Smooth muscle cell (in vitro differentiated cells): ENCODE measurements around the gene FIS1. TPM values are rescaled to one million over a fixed set of nuclear protein-coding genes. Genes with fewer than 3 reads are reported as not detected.

Experiments
- DNase-seq: peaks from one replicate; lab custom pipeline; 2025; ENCODE audit not compliant: unreplicated experiment; lab: John Stamatoyannopoulos, UW
- H2AFZ ChIP-seq: fragments of 200-600 bp; sonication (generic); 2 replicates; pipeline ENCODE4 v1.6.0; 2016; ENCODE audit warnings: antibody characterized with exemption, low read depth, mild to moderate bottlenecking
- H3F3A ChIP-seq: fragments of 200-600 bp; sonication (generic); 2 replicates; pipeline ENCODE4 v1.6.0; 2017; ENCODE audit warnings: antibody characterized with exemption, low read depth
- H3K27ac ChIP-seq: fragments of 200-600 bp; sonication (generic); 2 replicates; pipeline ENCODE4 v1.5.1; 2016; ENCODE audit warnings: low read depth, mild to moderate bottlenecking
- H3K27me3 ChIP-seq: fragments of 200-600 bp; sonication (generic); 2 replicates; pipeline ENCODE4 v1.6.1; 2016; ENCODE audit warnings: low read depth, mild to moderate bottlenecking
- H3K36me3 ChIP-seq: fragments of 200-600 bp; sonication (generic); 2 replicates; pipeline ENCODE4 v1.5.1; 2016; ENCODE audit warnings: low read depth
- H3K4me1 ChIP-seq: fragments of 200-600 bp; sonication (generic); 2 replicates; pipeline ENCODE4 v1.5.1; 2016; ENCODE audit warnings: low read depth
- H3K4me2 ChIP-seq: fragments of 200-600 bp; sonication (generic); 2 replicates; pipeline ENCODE4 v1.6.0; 2016; ENCODE audit warnings: mild to moderate bottlenecking
- H3K4me3 ChIP-seq: fragments of 200-600 bp; sonication (generic); 2 replicates; pipeline ENCODE4 v1.5.1; 2016; ENCODE audit warnings: mild to moderate bottlenecking
- H3K79me2 ChIP-seq: fragments of 200-600 bp; sonication (generic); 2 replicates; pipeline ENCODE4 v1.6.0; 2016; ENCODE audit warnings: low read depth, mild to moderate bottlenecking
- H3K9ac ChIP-seq: fragments of 200-600 bp; sonication (generic); 2 replicates; pipeline ENCODE4 v1.6.0; 2016; ENCODE audit warnings: low read depth
- H3K9me3 ChIP-seq: fragments of 200-600 bp; sonication (generic); replicated peaks from 2 replicates; pipeline ENCODE4 v1.5.1; 2016; ENCODE audit warnings: low read depth
- H4K20me1 ChIP-seq: fragments of 200-600 bp; sonication (generic); 2 replicates; pipeline ENCODE4 v1.6.0; 2016; ENCODE audit warnings: low read depth
- WGBS: methylation state at CpG from one replicate; pipeline ENCODE4 v1.1.7; 2016; ENCODE audit warnings: low lambda C conversion rate; 5-methylcytosine and 5-hydroxymethylcytosine counted together
- polyA plus RNA-seq: library from polyadenylated mRNA; unstranded; fragments of >200 nt; fragmentation: Nextera tagmentation; extraction: Ambion mirVana; gene quantifications from 2 replicates; pipeline ENCODE4 v1.2.1, GENCODE V29; 2016
- total RNA-seq: library from RNA; depleted of rRNA; stranded (reverse); fragments of >200 nt; gene quantifications from 2 replicates; pipeline ENCODE4 v1.2.3, GENCODE V29; 2014
- TF ChIP-seq, protein P1 (sequence below): fragments of 200-600 bp; sonication (generic); IDR thresholded peaks from 2 replicates; pipeline ENCODE4 v1.5.1; 2017; ENCODE audit warnings: borderline replicate concordance, mild to moderate bottlenecking, antibody characterized with exemption; ENCODE audit not compliant: insufficient read depth, poor library complexity, severe bottlenecking

The FIS1 gene
- total and polyA plus RNA-seq, 2 experiments from 2014 or later, result 97.7 to 174 TPM

DNA sequence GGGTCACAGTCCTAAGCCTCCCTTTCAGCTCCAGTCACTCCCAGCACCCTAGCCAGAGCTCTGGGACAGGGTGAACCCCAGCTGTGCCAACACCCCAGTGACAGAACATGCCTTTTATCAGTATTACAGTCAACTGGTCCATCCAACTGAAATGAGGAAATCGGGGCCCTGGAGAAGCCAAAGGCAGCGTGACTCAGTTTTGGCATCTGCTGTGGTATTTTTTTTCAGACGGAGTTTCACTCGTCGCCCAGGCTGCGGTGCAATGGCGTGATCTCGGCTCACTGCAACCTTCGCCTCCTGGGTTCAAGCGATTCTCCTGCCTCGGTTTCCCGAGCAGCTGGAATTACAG, 3.9 kb downstream of the FIS1 start:
- Histone ChIP-seq H3K9ac (no peak overlapping the region), H3K4me2 (no peak overlapping the region), H3K27me3 (no peaks in the 10 kb centered on the region), H3K36me3 (no peaks in the 10 kb centered on the region), H3K9me3 (no peaks in the 10 kb centered on the region), H4K20me1 (peaks cover 8% of the 10 kb centered on the region), H3K27ac (no peak overlapping the region), H3K4me3 (no peak overlapping the region), H3F3A (peaks cover 2% of the 10 kb centered on the region), H3K4me1 (no peaks in the 10 kb centered on the region), H3K79me2 (peaks cover 27% of the 10 kb centered on the region), H2AFZ (no peak overlapping the region)
- no peak for DNase-seq
- TF ChIP-seq, protein P1, sequence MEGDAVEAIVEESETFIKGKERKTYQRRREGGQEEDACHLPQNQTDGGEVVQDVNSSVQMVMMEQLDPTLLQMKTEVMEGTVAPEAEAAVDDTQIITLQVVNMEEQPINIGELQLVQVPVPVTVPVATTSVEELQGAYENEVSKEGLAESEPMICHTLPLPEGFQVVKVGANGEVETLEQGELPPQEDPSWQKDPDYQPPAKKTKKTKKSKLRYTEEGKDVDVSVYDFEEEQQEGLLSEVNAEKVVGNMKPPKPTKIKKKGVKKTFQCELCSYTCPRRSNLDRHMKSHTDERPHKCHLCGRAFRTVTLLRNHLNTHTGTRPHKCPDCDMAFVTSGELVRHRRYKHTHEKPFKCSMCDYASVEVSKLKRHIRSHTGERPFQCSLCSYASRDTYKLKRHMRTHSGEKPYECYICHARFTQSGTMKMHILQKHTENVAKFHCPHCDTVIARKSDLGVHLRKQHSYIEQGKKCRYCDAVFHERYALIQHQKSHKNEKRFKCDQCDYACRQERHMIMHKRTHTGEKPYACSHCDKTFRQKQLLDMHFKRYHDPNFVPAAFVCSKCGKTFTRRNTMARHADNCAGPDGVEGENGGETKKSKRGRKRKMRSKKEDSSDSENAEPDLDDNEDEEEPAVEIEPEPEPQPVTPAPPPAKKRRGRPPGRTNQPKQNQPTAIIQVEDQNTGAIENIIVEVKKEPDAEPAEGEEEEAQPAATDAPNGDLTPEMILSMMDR, result no peak
- WGBS, result 96% methylated on average over 12 of the region's 12 CpGs

DNA sequence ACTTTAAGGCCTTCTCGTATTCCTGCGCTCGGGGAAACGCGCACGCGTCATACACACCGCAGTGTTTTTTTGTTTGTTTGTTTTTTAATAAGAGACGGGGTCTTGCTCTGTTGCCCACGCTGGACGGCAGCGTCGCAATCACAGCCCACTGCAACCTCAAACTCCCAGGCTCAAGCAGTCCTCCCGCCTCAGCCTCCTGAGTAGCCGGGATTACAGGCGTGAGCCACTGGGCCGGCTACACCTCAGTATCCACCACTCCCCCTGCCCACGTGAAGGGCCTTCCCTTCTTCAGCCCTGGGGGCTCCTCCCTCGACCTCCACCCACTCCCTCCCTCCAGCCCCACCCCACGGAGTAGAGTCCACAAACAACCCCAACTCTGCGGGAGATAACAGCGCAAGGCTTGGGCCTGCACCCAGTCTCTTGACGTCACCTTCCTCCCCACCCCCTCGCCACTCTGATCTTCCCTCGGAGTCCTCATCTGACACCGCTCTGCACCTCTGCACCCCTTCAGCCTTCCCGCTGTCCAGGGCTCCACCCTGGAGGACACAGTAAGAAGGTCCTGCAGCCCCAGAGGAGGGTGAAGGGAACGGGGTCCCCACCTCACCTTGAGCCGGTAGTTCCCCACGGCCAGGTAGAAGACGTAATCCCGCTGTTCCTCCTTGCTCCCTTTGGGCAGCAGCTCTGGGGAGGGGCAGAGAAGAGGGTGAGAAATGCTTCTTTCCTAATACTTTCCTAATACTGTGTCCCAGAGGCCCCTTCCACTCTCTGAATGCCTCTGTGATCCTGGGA, 4.5 kb downstream of the FIS1 start:
- WGBS, result 97% methylated on average over 25 of the region's 32 CpGs
- no peak overlapping the region for H3K4me2 ChIP-seq
- H3K9ac ChIP-seq, result no peak overlapping the region
- TF ChIP-seq, protein P1, result no peak
- no peak for DNase-seq
- H3K79me2 ChIP-seq, result peaks cover 22% of the 10 kb centered on the region
- H3K4me1 ChIP-seq, result no peaks in the 10 kb centered on the region
- H3K36me3 ChIP-seq, result no peaks in the 10 kb centered on the region
- no peak overlapping the region for H2AFZ ChIP-seq
- H3K9me3 ChIP-seq, result no peaks in the 10 kb centered on the region
- H4K20me1 ChIP-seq, result peaks cover 8% of the 10 kb centered on the region
- H3F3A ChIP-seq, result peaks cover 2% of the 10 kb centered on the region
- H3K4me3 ChIP-seq, result no peak overlapping the region
- no peaks in the 10 kb centered on the region for H3K27me3 ChIP-seq
- no peak overlapping the region for H3K27ac ChIP-seq

DNA sequence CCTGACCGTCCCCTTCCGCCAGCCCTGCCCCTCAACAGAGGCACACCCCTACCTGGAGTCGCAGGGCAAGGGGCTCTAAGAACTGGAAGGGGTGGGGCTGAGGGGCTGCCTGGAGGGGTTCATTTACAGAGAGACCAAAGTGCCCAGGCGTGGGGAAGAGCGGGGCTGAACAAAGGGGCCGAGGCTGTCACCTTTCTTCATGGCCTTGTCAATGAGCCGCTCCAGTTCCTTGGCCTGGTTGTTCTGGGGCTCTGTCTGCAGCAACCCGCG, 5.0 kb downstream of the FIS1 start:
- no peak overlapping the region for H3K27ac ChIP-seq
- peaks cover 8% of the 10 kb centered on the region for H4K20me1 ChIP-seq
- H3K79me2 ChIP-seq, result peaks cover 19% of the 10 kb centered on the region
- TF ChIP-seq, protein P1, result no peak
- no peaks in the 10 kb centered on the region for H3K9me3 ChIP-seq
- no peak for DNase-seq
- no peak overlapping the region for H3K4me2 ChIP-seq
- no peaks in the 10 kb centered on the region for H3K4me1 ChIP-seq
- H2AFZ ChIP-seq, result no peak overlapping the region
- no peak overlapping the region for H3K4me3 ChIP-seq
- H3K9ac ChIP-seq, result no peak overlapping the region
- no peaks in the 10 kb centered on the region for H3K27me3 ChIP-seq
- no peaks in the 10 kb centered on the region for H3K36me3 ChIP-seq
- WGBS, result 90% methylated on average over 6 of the region's 9 CpGs
- peaks cover 2% of the 10 kb centered on the region for H3F3A ChIP-seq
